GM12873 (cell line): Measurements from ENCODE around the gene DES.

Experiments used
- CTCF ChIP-seq: IDR thresholded peaks from 2 replicates; pipeline ENCODE4 v1.5.1; 2012; ENCODE audit warnings: low read depth, mild to moderate bottlenecking, moderate library complexity, low read length, control low read depth; ENCODE audit not compliant: insufficient read depth; ENCODE audit errors: missing control alignments

DES gene

GRCh38 chr2:219468410-219469185 is 50.4 kb downstream of the DES start:
- no peak for TF ChIP-seq CTCF

GRCh38 chr2:219469186-219469724 is 51.1 kb downstream of the DES start:
- TF ChIP-seq CTCF = no peak

GRCh38 chr2:219470429-219470828 is 52.3 kb downstream of the DES start:
- no peak for TF ChIP-seq CTCF

- no peak for TF ChIP-seq CTCF
Measured at GRCh38 chr2:219471476-219472371, 53.5 kb downstream of the DES start.

GRCh38 chr2:219472629-219473187 is 54.5 kb downstream of the DES start:
- TF ChIP-seq CTCF = no peak

GRCh38 chr2:219473511-219473910 is 55.3 kb downstream of the DES start:
- TF ChIP-seq CTCF = no peak
